ENCODE results near the gene TBC1D17. TPM values are rescaled to one million over a fixed set of nuclear protein-coding genes. Genes with fewer than 3 reads are reported as not detected.

Gene TBC1D17
- total RNA-seq, 2 donors from 2014 or later, result 40.7 to 47.3 TPM

DNA sequence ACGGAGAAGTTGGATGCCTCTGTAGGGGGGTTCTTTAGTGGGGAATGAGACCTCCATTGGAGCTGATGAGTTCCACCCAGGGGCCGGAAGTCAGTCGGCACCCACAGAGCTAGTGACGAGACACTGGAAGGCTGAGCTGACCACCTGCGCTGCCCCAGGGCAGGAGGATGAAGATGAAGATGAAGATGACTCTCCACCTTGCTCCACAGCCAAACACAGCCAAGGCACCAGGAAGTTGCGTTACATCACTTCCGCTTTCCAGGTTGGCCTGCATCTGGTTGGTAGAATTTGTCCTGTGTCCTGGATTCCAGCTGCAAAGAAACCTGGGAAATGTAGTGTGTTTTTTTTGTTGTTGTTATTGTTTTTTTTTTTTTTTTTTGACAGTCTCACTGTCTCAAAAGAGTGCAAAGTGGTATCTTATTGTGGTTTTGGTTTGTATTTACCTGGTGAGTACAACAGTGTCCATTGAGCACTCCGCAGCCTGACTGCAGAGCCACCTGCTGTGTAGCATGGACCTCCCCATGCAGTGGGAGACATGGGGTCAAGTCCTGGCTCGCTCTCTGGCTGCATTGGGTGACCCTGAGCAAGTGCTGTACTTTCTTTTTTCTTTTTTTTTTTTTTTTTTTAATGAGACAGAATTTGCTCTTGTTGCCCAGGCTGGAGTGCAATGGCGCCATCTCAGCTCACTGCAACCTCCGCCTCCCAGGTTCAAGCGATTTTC lies 1.9 kb downstream of the TBC1D17 start:
- Histone ChIP-seq H3K27me3 (ENCODE audit: control insufficient read depth, insufficient read depth, low read length, poor library complexity, severe bottlenecking) (no peaks in the 10 kb centered on the region), H3K4me3 (ENCODE audit: low read length) (no peak overlapping the region), H3K9ac (ENCODE audit: extremely low read depth, low read length, poor library complexity, severe bottlenecking) (no peak overlapping the region), H3K4me1 (ENCODE audit: control insufficient read depth, insufficient read depth, low read length) (no peaks in the 10 kb centered on the region), H3K36me3 (ENCODE audit: control insufficient read depth, insufficient read depth, low read length) (peaks cover 45% of the 10 kb centered on the region), H3K9me3 (ENCODE audit: control insufficient read depth, low read length) (no peaks in the 10 kb centered on the region), H3K27ac (ENCODE audit: low read depth, low read length) (no peak overlapping the region)
- Mint-ChIP-seq H3K36me3 (ENCODE audit: low read depth) (peaks cover 55% of the 10 kb centered on the region), H3K4me3 (no peak overlapping the region), H3K4me1 (peaks cover 5% of the 10 kb centered on the region), H3K27ac (no peak overlapping the region), H3K9me3 (no peaks in the 10 kb centered on the region), H3K27me3 (ENCODE audit: insufficient read depth) (no peaks in the 10 kb centered on the region)
- TF ChIP-seq, protein P1, sequence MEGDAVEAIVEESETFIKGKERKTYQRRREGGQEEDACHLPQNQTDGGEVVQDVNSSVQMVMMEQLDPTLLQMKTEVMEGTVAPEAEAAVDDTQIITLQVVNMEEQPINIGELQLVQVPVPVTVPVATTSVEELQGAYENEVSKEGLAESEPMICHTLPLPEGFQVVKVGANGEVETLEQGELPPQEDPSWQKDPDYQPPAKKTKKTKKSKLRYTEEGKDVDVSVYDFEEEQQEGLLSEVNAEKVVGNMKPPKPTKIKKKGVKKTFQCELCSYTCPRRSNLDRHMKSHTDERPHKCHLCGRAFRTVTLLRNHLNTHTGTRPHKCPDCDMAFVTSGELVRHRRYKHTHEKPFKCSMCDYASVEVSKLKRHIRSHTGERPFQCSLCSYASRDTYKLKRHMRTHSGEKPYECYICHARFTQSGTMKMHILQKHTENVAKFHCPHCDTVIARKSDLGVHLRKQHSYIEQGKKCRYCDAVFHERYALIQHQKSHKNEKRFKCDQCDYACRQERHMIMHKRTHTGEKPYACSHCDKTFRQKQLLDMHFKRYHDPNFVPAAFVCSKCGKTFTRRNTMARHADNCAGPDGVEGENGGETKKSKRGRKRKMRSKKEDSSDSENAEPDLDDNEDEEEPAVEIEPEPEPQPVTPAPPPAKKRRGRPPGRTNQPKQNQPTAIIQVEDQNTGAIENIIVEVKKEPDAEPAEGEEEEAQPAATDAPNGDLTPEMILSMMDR (conservative IDR thresholded peaks at IDR 0.05), result no peak
- no peak for DNase-seq
- 93 to 96% methylated on average over 10 to 12 of the region's 12 CpGs for WGBS, 2 experiments (ENCODE audit: insufficient coverage in 1 of 2, insufficient read length in 1 of 2)

- Histone ChIP-seq H3K27me3 (ENCODE audit: control insufficient read depth, insufficient read depth, low read length, poor library complexity, severe bottlenecking) (no peaks in the 10 kb centered on the region), H3K4me1 (ENCODE audit: control insufficient read depth, insufficient read depth, low read length) (no peaks in the 10 kb centered on the region), H3K4me3 (ENCODE audit: low read length) (no peak overlapping the region), H3K36me3 (ENCODE audit: control insufficient read depth, insufficient read depth, low read length) (peaks cover 52% of the 10 kb centered on the region), H3K27ac (ENCODE audit: low read depth, low read length) (no peak overlapping the region), H3K9ac (ENCODE audit: extremely low read depth, low read length, poor library complexity, severe bottlenecking) (no peak overlapping the region), H3K9me3 (ENCODE audit: control insufficient read depth, low read length) (no peaks in the 10 kb centered on the region)
- WGBS, 2 experiments (ENCODE audit: insufficient coverage in 1 of 2, insufficient read length in 1 of 2), result 92 to 95% methylated on average over 10 of the region's 10 CpGs
- Mint-ChIP-seq H3K27me3 (ENCODE audit: insufficient read depth) (no peaks in the 10 kb centered on the region), H3K9me3 (no peaks in the 10 kb centered on the region), H3K36me3 (ENCODE audit: low read depth) (peaks cover 60% of the 10 kb centered on the region), H3K4me1 (peaks cover 5% of the 10 kb centered on the region), H3K27ac (no peak overlapping the region), H3K4me3 (no peak overlapping the region)
- DNase-seq, result no peak
- TF ChIP-seq, protein P1 (conservative IDR thresholded peaks at IDR 0.05), result no peak
Measured at GRCh38 chr19:49880162-49880869, 2.8 kb downstream of the TBC1D17 start.

- Histone ChIP-seq H3K27me3 (ENCODE audit: control insufficient read depth, insufficient read depth, low read length, poor library complexity, severe bottlenecking) (no peaks in the 10 kb centered on the region), H3K9me3 (ENCODE audit: control insufficient read depth, low read length) (no peaks in the 10 kb centered on the region), H3K36me3 (ENCODE audit: control insufficient read depth, insufficient read depth, low read length) (peaks cover 54% of the 10 kb centered on the region), H3K4me3 (ENCODE audit: low read length) (no peak overlapping the region), H3K4me1 (ENCODE audit: control insufficient read depth, insufficient read depth, low read length) (no peaks in the 10 kb centered on the region), H3K9ac (ENCODE audit: extremely low read depth, low read length, poor library complexity, severe bottlenecking) (no peak overlapping the region), H3K27ac (ENCODE audit: low read depth, low read length) (no peak overlapping the region)
- Mint-ChIP-seq H3K27me3 (ENCODE audit: insufficient read depth) (no peaks in the 10 kb centered on the region), H3K4me3 (no peak overlapping the region), H3K9me3 (no peaks in the 10 kb centered on the region), H3K36me3 (ENCODE audit: low read depth) (peaks cover 65% of the 10 kb centered on the region), H3K27ac (no peak overlapping the region), H3K4me1 (peaks cover 3% of the 10 kb centered on the region)
- 96 to 99% methylated on average over 10 to 17 of the region's 17 CpGs for WGBS, 2 experiments (ENCODE audit: insufficient coverage in 1 of 2, insufficient read length in 1 of 2)
- TF ChIP-seq, protein P1 (conservative IDR thresholded peaks at IDR 0.05), result no peak
- DNase-seq, result no peak
Measured at GRCh38 chr19:49881186-49881585, 3.7 kb downstream of the TBC1D17 start.
